ENCODE results near the gene HDAC8. TPM values are rescaled to one million over a fixed set of nuclear protein-coding genes. Genes with fewer than 3 reads are reported as not detected.

HDAC8 gene
- total RNA-seq, 2 donors from 2014 or later = 33.3 to 33.9 TPM

DNA sequence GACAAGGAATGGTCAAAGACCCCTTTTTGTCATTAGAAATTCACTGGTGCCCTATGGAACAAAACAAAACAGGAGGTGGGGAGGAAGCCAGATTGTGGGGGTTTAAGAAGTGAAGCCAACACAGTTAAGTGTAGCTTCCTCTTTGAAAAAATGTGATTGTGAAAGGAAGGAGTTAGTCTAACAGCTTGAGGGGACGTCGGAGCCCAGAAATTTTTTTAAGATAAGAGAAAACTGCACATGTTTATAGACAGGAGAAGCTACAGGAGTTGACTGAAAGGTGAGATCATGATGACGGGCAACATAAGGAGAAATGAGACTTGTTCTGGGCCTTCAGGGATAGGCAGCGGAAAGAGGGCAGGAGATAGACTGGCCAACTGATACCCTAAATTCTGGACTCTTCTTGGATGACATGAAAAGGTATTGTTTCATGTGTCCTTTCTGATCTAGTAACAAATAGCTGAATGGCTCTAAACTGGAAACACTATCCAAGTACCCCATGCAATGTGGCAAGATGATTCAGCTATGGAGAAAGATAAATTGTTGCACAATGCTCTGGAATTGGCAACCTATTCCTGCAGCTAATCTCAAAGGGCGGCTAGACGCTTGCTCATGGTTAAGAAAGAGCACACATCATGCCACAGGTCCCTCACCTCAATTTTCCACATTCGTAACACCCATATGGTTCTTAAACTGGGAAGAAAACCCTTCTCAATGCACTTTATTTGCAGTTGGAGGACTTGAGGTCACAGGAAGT is 3.7 kb upstream of the HDAC8 start:
- Mint-ChIP-seq H3K9me3 (peaks cover 45% of the 10 kb centered on the region), H3K4me1 (peaks cover 3% of the 10 kb centered on the region), H3K36me3 (ENCODE audit: low read depth) (peaks cover under 1% of the 10 kb centered on the region), H3K27me3 (ENCODE audit: insufficient read depth) (peaks cover 10% of the 10 kb centered on the region), H3K4me3 (no peak overlapping the region), H3K27ac (no peak overlapping the region)
- Histone ChIP-seq H3K27me3 (ENCODE audit: control insufficient read depth, insufficient read depth, low read length, poor library complexity, severe bottlenecking) (no peaks in the 10 kb centered on the region), H3K4me3 (ENCODE audit: low read length) (no peak overlapping the region), H3K9ac (ENCODE audit: extremely low read depth, low read length, poor library complexity, severe bottlenecking) (no peak overlapping the region), H3K36me3 (ENCODE audit: control insufficient read depth, insufficient read depth, low read length) (no peaks in the 10 kb centered on the region), H3K27ac (ENCODE audit: low read depth, low read length) (no peak overlapping the region), H3K9me3 (ENCODE audit: control insufficient read depth, low read length) (no peaks in the 10 kb centered on the region), H3K4me1 (ENCODE audit: control insufficient read depth, insufficient read depth, low read length) (no peaks in the 10 kb centered on the region)
- DNase-seq = no peak
- TF ChIP-seq, protein P1, sequence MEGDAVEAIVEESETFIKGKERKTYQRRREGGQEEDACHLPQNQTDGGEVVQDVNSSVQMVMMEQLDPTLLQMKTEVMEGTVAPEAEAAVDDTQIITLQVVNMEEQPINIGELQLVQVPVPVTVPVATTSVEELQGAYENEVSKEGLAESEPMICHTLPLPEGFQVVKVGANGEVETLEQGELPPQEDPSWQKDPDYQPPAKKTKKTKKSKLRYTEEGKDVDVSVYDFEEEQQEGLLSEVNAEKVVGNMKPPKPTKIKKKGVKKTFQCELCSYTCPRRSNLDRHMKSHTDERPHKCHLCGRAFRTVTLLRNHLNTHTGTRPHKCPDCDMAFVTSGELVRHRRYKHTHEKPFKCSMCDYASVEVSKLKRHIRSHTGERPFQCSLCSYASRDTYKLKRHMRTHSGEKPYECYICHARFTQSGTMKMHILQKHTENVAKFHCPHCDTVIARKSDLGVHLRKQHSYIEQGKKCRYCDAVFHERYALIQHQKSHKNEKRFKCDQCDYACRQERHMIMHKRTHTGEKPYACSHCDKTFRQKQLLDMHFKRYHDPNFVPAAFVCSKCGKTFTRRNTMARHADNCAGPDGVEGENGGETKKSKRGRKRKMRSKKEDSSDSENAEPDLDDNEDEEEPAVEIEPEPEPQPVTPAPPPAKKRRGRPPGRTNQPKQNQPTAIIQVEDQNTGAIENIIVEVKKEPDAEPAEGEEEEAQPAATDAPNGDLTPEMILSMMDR (conservative IDR thresholded peaks at IDR 0.05) = no peak
- WGBS, 2 experiments (ENCODE audit: insufficient coverage in 1 of 2, insufficient read length in 1 of 2) = 92 to 94% methylated on average over 2 to 7 of the region's 7 CpGs

DNA sequence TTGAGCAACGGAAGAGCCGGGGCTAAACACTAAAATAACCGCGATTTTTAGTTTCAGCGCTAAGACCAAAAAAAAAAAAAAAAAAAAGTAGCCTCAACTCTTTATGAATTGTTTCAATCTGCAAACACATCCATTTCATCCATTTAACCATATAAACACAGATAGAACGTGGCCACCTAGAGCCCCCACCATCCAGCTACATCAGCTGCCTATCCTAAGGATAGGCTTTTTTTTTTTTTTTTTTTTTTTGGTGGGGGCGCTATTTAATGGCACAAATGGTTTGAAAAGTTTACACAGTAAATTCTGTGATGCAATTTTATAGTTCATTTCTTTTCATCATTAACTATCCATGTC is 492 bp upstream of the HDAC8 start:
- peaks cover 8% of the 10 kb centered on the region for H3K36me3 Mint-ChIP-seq (ENCODE audit: low read depth)
- 0% methylated on average over 5 of the region's 7 CpGs; no CpG with 5 or more reads in 1 of the 2 experiments for WGBS, 2 experiments (ENCODE audit: insufficient coverage in 1 of 2, insufficient read length in 1 of 2)

DNA sequence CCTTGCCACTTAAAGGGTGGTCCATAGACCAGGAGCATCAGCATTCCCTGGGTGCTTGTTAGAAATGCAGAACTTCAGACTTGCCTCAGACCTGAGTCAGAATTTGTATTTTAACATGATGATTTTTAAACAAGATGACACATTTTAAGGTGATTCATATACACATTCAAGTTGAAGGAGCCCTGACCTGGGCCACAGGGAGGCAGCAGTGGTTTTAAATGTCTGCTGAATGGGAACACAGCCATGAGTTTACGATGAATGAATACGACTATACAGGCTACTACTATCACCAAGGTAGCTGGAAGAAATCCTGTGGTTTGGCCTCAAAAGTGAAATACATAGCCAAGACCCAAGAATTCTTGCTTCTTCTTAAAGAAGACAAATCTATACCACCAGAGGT is 2.9 kb downstream of the HDAC8 start:
- Mint-ChIP-seq H3K36me3 (ENCODE audit: low read depth) (peaks cover 32% of the 10 kb centered on the region), H3K4me3 (no peak overlapping the region), H3K4me1 (peaks cover 3% of the 10 kb centered on the region), H3K9me3 (peaks cover 55% of the 10 kb centered on the region), H3K27ac (no peak overlapping the region), H3K27me3 (ENCODE audit: insufficient read depth) (no peaks in the 10 kb centered on the region)
- H3K4me1 ChIP-seq (ENCODE audit: control insufficient read depth, insufficient read depth, low read length) = no peaks in the 10 kb centered on the region
- peaks cover 17% of the 10 kb centered on the region for H3K36me3 ChIP-seq (ENCODE audit: control insufficient read depth, insufficient read depth, low read length)
- DNase-seq = no peak
- no peak overlapping the region for H3K4me3 ChIP-seq (ENCODE audit: low read length)
- no peak overlapping the region for H3K27ac ChIP-seq (ENCODE audit: low read depth, low read length)
- H3K9ac ChIP-seq (ENCODE audit: extremely low read depth, low read length, poor library complexity, severe bottlenecking) = no peak overlapping the region
- 100% methylated on average over 2 of the region's 2 CpGs; no CpG with 5 or more reads in 1 of the 2 experiments for WGBS, 2 experiments (ENCODE audit: insufficient coverage in 1 of 2, insufficient read length in 1 of 2)
- no peaks in the 10 kb centered on the region for H3K27me3 ChIP-seq (ENCODE audit: control insufficient read depth, insufficient read depth, low read length, poor library complexity, severe bottlenecking)
- no peaks in the 10 kb centered on the region for H3K9me3 ChIP-seq (ENCODE audit: control insufficient read depth, low read length)
- TF ChIP-seq, protein P1 (conservative IDR thresholded peaks at IDR 0.05) = no peak

More for the DNA sequence above, 492 bp upstream of the HDAC8 start:
- H3K9me3 Mint-ChIP-seq = peaks cover 61% of the 10 kb centered on the region
- H3K9ac ChIP-seq (ENCODE audit: extremely low read depth, low read length, poor library complexity, severe bottlenecking) = peak overlapping the region; percentile 71
- no peak overlapping the region for H3K27ac ChIP-seq (ENCODE audit: low read depth, low read length)
- peaks cover 10% of the 10 kb centered on the region for H3K27me3 Mint-ChIP-seq (ENCODE audit: insufficient read depth)
- H3K27ac Mint-ChIP-seq = no peak overlapping the region
- peak overlapping the region; percentile 83 for H3K4me3 Mint-ChIP-seq
- H3K4me1 Mint-ChIP-seq = peaks cover 3% of the 10 kb centered on the region
- H3K4me1 ChIP-seq (ENCODE audit: control insufficient read depth, insufficient read depth, low read length) = no peaks in the 10 kb centered on the region
- H3K27me3 ChIP-seq (ENCODE audit: control insufficient read depth, insufficient read depth, low read length, poor library complexity, severe bottlenecking) = no peaks in the 10 kb centered on the region
- DNase-seq = no peak
- H3K4me3 ChIP-seq (ENCODE audit: low read length) = peak overlapping the region; percentile 96
- H3K36me3 ChIP-seq (ENCODE audit: control insufficient read depth, insufficient read depth, low read length) = peaks cover 7% of the 10 kb centered on the region
- TF ChIP-seq, protein P1 (conservative IDR thresholded peaks at IDR 0.05) = no peak
- H3K9me3 ChIP-seq (ENCODE audit: control insufficient read depth, low read length) = no peaks in the 10 kb centered on the region
